ENCODE results near the gene NOC3L.
"Not testable (repeated sequence)": the region's sequence is repeated elsewhere in the genome, so short reads cannot be mapped to it uniquely, and the experiment has no call there.

The NOC3L gene

DNA sequence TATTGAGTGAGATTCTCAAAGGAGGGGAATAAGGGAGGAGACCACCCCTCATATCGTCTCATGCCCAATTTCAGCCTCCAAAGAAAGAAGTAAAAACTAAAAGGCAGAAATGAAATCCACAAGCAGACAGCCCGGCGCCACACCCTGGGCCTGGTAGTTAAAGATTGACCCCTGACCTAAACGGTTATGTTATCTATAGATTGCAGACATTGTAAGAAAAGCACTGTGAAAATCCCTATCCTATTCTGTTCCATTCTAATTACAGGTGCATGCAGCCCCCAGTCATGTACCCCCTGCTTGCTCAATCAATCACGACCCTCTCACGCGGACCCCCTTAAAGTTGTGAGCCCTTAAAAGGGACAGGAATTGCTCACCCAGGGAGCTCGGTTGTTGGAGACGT, 29.4 kb upstream of the NOC3L start:
- not testable (repeated sequence) for H3K79me1 ChIP-seq (ENCODE audit: low read length); H3K4ac ChIP-seq (ENCODE audit: low read depth, low read length); H3K27me3 ChIP-seq (ENCODE audit: insufficient read depth, low read length)

DNA sequence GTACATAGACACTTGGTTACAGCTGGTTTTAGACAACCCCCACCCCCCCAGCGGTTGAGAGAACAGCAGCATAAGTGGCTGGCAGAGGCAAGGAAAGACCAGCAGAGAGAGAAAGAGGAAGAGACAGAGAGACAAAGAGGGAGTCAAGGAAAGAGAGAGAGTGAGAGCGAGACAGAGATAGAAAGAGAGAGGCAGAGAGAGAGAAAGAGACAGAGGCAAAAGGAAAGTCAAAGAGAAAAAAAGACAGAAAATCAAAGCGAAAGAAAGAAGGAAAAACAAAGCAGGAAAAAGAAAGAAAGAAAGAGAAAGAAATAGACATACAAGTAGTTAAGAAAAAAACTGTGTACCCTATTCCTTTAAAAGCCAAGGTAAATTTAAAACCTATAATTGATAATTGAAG, 23.0 kb upstream of the NOC3L start:
- not testable (repeated sequence) for H2BK5ac ChIP-seq (ENCODE audit: low read depth, low read length, poor library complexity); H3K27me3 ChIP-seq (ENCODE audit: insufficient read depth, low read length); H3K9me3 ChIP-seq (ENCODE audit: insufficient read depth, low read depth, low read length); H3K4me3 ChIP-seq (ENCODE audit: low read depth, low read length); H4K8ac ChIP-seq (ENCODE audit: low read depth, low read length); H4K91ac ChIP-seq (ENCODE audit: low read depth, low read length); H3K9ac ChIP-seq (ENCODE audit: low read length); H3K79me2 ChIP-seq (ENCODE audit: control insufficient read depth, insufficient read depth, low read length, poor library complexity); H3K36me3 ChIP-seq (ENCODE audit: control insufficient read depth in 1 of 2, insufficient read depth in 2 of 2, low read length in 2 of 2); H3K4me2 ChIP-seq (ENCODE audit: low read length); DNase-seq; H3K79me1 ChIP-seq (ENCODE audit: low read length); H3K4me1 ChIP-seq (ENCODE audit: control insufficient read depth in 1 of 2, insufficient read depth in 2 of 2, low read length in 2 of 2); H3K14ac ChIP-seq (ENCODE audit: low read length); H4K12ac ChIP-seq (ENCODE audit: low read depth, low read length); H2BK120ac ChIP-seq (ENCODE audit: insufficient read depth, low read length, poor library complexity); H3K27ac ChIP-seq (ENCODE audit: low read depth, low read length); H3K23ac ChIP-seq (ENCODE audit: low read length); H2AFZ ChIP-seq (ENCODE audit: insufficient read depth, low read length, poor library complexity); H3K18ac ChIP-seq (ENCODE audit: low read length); H2BK12ac ChIP-seq (ENCODE audit: low read length); H3K4ac ChIP-seq (ENCODE audit: low read depth, low read length); H2AK5ac ChIP-seq (ENCODE audit: low read length)
- WGBS (ENCODE audit: extremely low coverage, insufficient coverage, insufficient read length): no CpG with 5 or more reads among the region's 3 CpGs

More for the DNA sequence above, 29.4 kb upstream of the NOC3L start:
- not testable (repeated sequence) for H3K23ac ChIP-seq (ENCODE audit: low read length); H3K4me3 ChIP-seq (ENCODE audit: low read depth, low read length); H4K91ac ChIP-seq (ENCODE audit: low read depth, low read length); H3K36me3 ChIP-seq (ENCODE audit: control insufficient read depth in 1 of 2, insufficient read depth in 2 of 2, low read length in 2 of 2); H2AFZ ChIP-seq (ENCODE audit: insufficient read depth, low read length, poor library complexity); H2BK5ac ChIP-seq (ENCODE audit: low read depth, low read length, poor library complexity); H3K9me3 ChIP-seq (ENCODE audit: insufficient read depth, low read depth, low read length); H3K27ac ChIP-seq (ENCODE audit: low read depth, low read length); H2BK120ac ChIP-seq (ENCODE audit: insufficient read depth, low read length, poor library complexity); H3K18ac ChIP-seq (ENCODE audit: low read length); H4K8ac ChIP-seq (ENCODE audit: low read depth, low read length); H3K9ac ChIP-seq (ENCODE audit: low read length); H2BK12ac ChIP-seq (ENCODE audit: low read length); H3K79me2 ChIP-seq (ENCODE audit: control insufficient read depth, insufficient read depth, low read length, poor library complexity); H3K4me1 ChIP-seq (ENCODE audit: control insufficient read depth in 1 of 2, insufficient read depth in 2 of 2, low read length in 2 of 2); H4K12ac ChIP-seq (ENCODE audit: low read depth, low read length); H2AK5ac ChIP-seq (ENCODE audit: low read length); DNase-seq; H3K4me2 ChIP-seq (ENCODE audit: low read length); H3K14ac ChIP-seq (ENCODE audit: low read length)
- WGBS (ENCODE audit: extremely low coverage, insufficient coverage, insufficient read length): no CpG with 5 or more reads among the region's 9 CpGs

- Histone ChIP-seq H3K14ac (ENCODE audit: low read length) (no peak overlapping the region), H3K79me2 (ENCODE audit: control insufficient read depth, insufficient read depth, low read length, poor library complexity) (no peaks in the 10 kb centered on the region), H3K79me1 (ENCODE audit: low read length) (no peaks in the 10 kb centered on the region), H2BK12ac (ENCODE audit: low read length) (no peak overlapping the region), H3K4me3 (ENCODE audit: low read depth, low read length) (no peak overlapping the region), H4K8ac (ENCODE audit: low read depth, low read length) (no peak overlapping the region), H2AK5ac (ENCODE audit: low read length) (no peak overlapping the region), H3K9me3 (ENCODE audit: insufficient read depth, low read depth, low read length) (no peaks in the 10 kb centered on the region), H3K27ac (ENCODE audit: low read depth, low read length) (no peak overlapping the region), H3K36me3 (ENCODE audit: control insufficient read depth in 1 of 2, insufficient read depth in 2 of 2, low read length in 2 of 2) (no peaks in the 10 kb centered on the region), H2BK120ac (ENCODE audit: insufficient read depth, low read length, poor library complexity) (no peak overlapping the region), H4K91ac (ENCODE audit: low read depth, low read length) (no peak overlapping the region), H2AFZ (ENCODE audit: insufficient read depth, low read length, poor library complexity) (no peak overlapping the region), H3K27me3 (ENCODE audit: insufficient read depth, low read length) (no peaks in the 10 kb centered on the region), H4K12ac (ENCODE audit: low read depth, low read length) (no peak overlapping the region), H3K9ac (ENCODE audit: low read length) (no peak overlapping the region), H2BK5ac (ENCODE audit: low read depth, low read length, poor library complexity) (no peak overlapping the region), H3K18ac (ENCODE audit: low read length) (no peak overlapping the region), H3K4me2 (ENCODE audit: low read length) (no peak overlapping the region), H3K4ac (ENCODE audit: low read depth, low read length) (no peak overlapping the region), H3K4me1 (ENCODE audit: control insufficient read depth in 1 of 2, insufficient read depth in 2 of 2, low read length in 2 of 2) (peaks cover 0 to 2% of the 10 kb centered on the region in 2 experiments), H3K23ac (ENCODE audit: low read length) (no peak overlapping the region)
- DNase-seq: no peak
- no CpG with 5 or more reads among the region's 2 CpGs for WGBS (ENCODE audit: extremely low coverage, insufficient coverage, insufficient read length)
Observed at GRCh38 chr10:94383530-94383929, 20.8 kb upstream of the NOC3L start.

- no peaks in the 10 kb centered on the region for H3K36me3 ChIP-seq (ENCODE audit: control insufficient read depth in 1 of 2, insufficient read depth in 2 of 2, low read length in 2 of 2)
- H3K27ac ChIP-seq (ENCODE audit: low read depth, low read length): no peak overlapping the region
- no peak overlapping the region for H2AK5ac ChIP-seq (ENCODE audit: low read length)
- H3K9me3 ChIP-seq (ENCODE audit: insufficient read depth, low read depth, low read length): no peaks in the 10 kb centered on the region
- no peak overlapping the region for H3K18ac ChIP-seq (ENCODE audit: low read length)
- H3K27me3 ChIP-seq (ENCODE audit: insufficient read depth, low read length): no peaks in the 10 kb centered on the region
- no peak overlapping the region for H2BK5ac ChIP-seq (ENCODE audit: low read depth, low read length, poor library complexity)
- H4K91ac ChIP-seq (ENCODE audit: low read depth, low read length): no peak overlapping the region
- no peaks in the 10 kb centered on the region for H3K79me2 ChIP-seq (ENCODE audit: control insufficient read depth, insufficient read depth, low read length, poor library complexity)
- H3K9ac ChIP-seq (ENCODE audit: low read length): no peak overlapping the region
- no peak overlapping the region for H3K23ac ChIP-seq (ENCODE audit: low read length)
- no peak overlapping the region for H3K4me3 ChIP-seq (ENCODE audit: low read depth, low read length)
- no peaks in the 10 kb centered on the region for H3K79me1 ChIP-seq (ENCODE audit: low read length)
- H3K4me2 ChIP-seq (ENCODE audit: low read length): no peak overlapping the region
- H4K12ac ChIP-seq (ENCODE audit: low read depth, low read length): no peak overlapping the region
- no peak overlapping the region for H2AFZ ChIP-seq (ENCODE audit: insufficient read depth, low read length, poor library complexity)
- no peak overlapping the region for H3K4ac ChIP-seq (ENCODE audit: low read depth, low read length)
- no peak overlapping the region for H2BK120ac ChIP-seq (ENCODE audit: insufficient read depth, low read length, poor library complexity)
- WGBS (ENCODE audit: extremely low coverage, insufficient coverage, insufficient read length): no CpG with 5 or more reads among the region's 2 CpGs
- H2BK12ac ChIP-seq (ENCODE audit: low read length): no peak overlapping the region
- peaks cover 0 to 2% of the 10 kb centered on the region in 2 experiments for H3K4me1 ChIP-seq (ENCODE audit: control insufficient read depth in 1 of 2, insufficient read depth in 2 of 2, low read length in 2 of 2)
- DNase-seq: no peak
- no peak overlapping the region for H3K14ac ChIP-seq (ENCODE audit: low read length)
- no peak overlapping the region for H4K8ac ChIP-seq (ENCODE audit: low read depth, low read length)
Observed at GRCh38 chr10:94376865-94377264, 14.1 kb upstream of the NOC3L start.

Data from trophoblast cell (in vitro differentiated cells and primary cell).